ENCODE measurements around the gene LRRC46.

The LRRC46 gene

DNA sequence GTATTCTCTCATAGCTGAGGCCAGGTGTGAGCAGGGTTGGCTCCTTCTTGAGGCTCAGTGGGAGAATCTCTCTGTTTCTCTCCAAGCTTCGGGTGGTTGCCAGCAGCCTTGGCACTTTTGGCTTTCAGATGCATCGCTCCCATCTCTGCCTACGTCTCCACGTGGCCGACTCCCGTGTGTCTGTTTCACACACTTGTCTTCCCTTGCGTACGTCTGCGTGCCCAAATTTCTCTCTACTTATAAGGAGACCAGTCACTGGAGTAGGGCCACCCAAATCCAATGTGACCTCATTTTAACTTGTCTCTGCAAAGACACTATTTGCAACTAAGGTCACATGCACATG is 24.6 kb upstream of the LRRC46 start:
- no peak for DNase-seq (ENCODE audit: low read depth, low spot score)
- Histone ChIP-seq H3K36me3 (ENCODE audit: insufficient read depth, low read length) (no peaks in the 10 kb centered on the region), H3K9ac (ENCODE audit: insufficient read length) (no peak overlapping the region), H3K27ac (no peak overlapping the region), H3K9me3 (ENCODE audit: low read depth, low read length) (no peaks in the 10 kb centered on the region), H3K4me3 (no peak overlapping the region)
- TF ChIP-seq POLR2AphosphoS5 (IDR thresholded peaks at IDR 0.05; ENCODE audit: borderline replicate concordance, low read depth, low read length) (no peak), EZH2 (IDR thresholded peaks at IDR 0.05) (no peak), FOXP2 (optimal IDR thresholded peaks at IDR 0.05; ENCODE audit: control extremely low read depth, extremely low read length, insufficient read depth) (no peak)

DNA sequence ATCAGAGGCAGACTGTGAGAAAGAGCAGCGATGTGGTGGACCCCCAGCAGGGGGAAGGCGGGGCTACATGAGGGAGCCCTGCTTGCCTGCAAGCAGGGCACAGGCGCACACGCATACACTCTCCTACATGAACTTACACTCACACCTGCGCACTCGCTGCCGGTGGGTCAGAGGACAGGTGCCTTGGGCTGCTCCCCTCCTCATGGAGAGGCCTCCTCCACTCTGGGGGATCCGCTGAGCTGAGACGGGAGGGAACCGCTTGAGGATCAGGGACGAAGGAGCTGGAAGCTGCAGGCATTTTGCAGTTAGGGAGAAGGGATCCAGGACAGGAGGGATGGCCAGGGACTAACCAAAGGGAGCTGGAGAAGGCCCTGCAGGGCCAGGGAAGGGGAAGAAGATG is 24.0 kb upstream of the LRRC46 start:
- H3K27ac ChIP-seq: no peak overlapping the region

DNA sequence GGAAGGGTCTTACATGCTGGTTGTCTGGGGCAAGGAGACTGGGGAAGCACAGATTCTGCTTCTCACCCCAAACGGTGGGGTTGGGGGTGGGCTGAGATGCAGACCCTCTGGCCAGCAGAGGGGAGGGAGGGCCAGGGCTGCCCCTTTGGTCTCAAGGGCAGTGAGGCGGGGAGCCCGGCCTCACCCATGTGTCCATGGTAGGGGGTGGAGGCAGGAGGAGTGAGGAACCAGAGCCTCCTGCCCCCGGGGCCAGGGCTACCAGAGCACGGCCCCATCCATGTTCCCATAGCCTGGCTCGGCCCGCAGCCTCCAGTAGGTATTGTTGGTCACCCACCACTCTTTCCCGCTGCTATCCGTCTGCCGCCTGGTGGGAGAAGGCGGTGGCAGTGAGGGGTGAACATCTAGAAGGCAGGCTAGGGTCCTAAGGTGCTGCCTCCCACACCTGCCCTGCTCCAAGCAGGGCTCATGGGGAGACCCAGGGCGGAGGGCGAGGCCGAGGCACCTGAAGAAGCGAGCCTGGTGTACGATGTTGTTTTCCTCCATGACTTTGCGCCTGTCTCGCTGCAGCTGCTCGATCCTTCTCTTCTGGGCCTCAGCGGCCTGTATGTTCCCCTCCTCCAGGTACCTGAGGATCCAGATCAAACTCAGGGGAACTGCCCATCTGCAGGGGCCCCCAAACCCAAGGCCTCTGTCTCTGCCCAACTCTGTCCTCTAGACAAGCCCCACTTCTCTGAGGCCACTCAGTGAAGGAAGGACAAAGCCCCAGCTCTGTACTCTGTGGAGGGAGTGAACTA is 23.2 kb upstream of the LRRC46 start:
- H3K9ac ChIP-seq (ENCODE audit: insufficient read length): no peak overlapping the region
- H3K27ac ChIP-seq: no peak overlapping the region
- no peaks in the 10 kb centered on the region for H3K9me3 ChIP-seq (ENCODE audit: low read depth, low read length)
- DNase-seq (ENCODE audit: low read depth, low spot score): no peak
- TF ChIP-seq POLR2AphosphoS5 (IDR thresholded peaks at IDR 0.05; ENCODE audit: borderline replicate concordance, low read depth, low read length) (no peak), FOXP2 (optimal IDR thresholded peaks at IDR 0.05; ENCODE audit: control extremely low read depth, extremely low read length, insufficient read depth) (no peak), EZH2 (IDR thresholded peaks at IDR 0.05) (no peak)
- no peak overlapping the region for H3K4me3 ChIP-seq
- no peaks in the 10 kb centered on the region for H3K36me3 ChIP-seq (ENCODE audit: insufficient read depth, low read length)

More for the DNA sequence above, 24.0 kb upstream of the LRRC46 start:
- DNase-seq (ENCODE audit: low read depth, low spot score): no peak
- no peaks in the 10 kb centered on the region for H3K36me3 ChIP-seq (ENCODE audit: insufficient read depth, low read length)
- H3K9ac ChIP-seq (ENCODE audit: insufficient read length): no peak overlapping the region
- no peaks in the 10 kb centered on the region for H3K9me3 ChIP-seq (ENCODE audit: low read depth, low read length)
- TF ChIP-seq EZH2 (IDR thresholded peaks at IDR 0.05) (no peak), POLR2AphosphoS5 (IDR thresholded peaks at IDR 0.05; ENCODE audit: borderline replicate concordance, low read depth, low read length) (no peak), FOXP2 (optimal IDR thresholded peaks at IDR 0.05; ENCODE audit: control extremely low read depth, extremely low read length, insufficient read depth) (no peak)
- H3K4me3 ChIP-seq: no peak overlapping the region

DNA sequence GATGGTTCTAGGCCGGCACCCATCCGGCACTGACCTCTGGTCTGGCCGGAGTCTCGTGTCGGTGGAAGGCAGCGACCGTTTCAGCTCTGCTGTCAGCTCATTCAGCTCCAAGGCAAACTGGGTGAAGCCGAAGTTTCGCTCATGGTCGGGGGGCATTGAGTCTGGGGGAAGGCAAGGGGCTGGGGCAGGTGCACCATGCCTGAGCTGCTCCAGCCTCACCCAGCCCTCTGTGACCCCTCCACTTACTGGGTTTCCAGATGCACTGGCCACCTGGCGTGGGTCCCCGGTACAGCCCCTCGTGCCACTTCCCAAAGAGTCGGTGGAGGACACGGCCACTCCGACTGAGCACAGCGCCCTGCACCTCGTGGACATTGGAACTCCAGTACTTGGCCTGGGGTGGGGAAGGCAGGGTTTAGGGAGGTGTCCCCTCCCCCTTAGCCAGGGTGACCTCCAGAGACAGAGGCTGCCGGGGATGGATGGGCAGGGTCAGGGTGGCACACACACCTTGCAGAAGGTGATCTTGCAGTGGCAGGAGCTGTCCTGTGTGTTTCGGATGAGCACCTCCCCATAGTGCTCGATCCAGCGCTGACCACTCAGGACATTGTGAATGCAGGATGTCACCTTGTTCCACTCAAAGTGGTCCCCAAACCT is 22.5 kb upstream of the LRRC46 start:
- Histone ChIP-seq H3K4me3 (no peak overlapping the region), H3K27ac (no peak overlapping the region), H3K36me3 (ENCODE audit: insufficient read depth, low read length) (no peaks in the 10 kb centered on the region), H3K9ac (ENCODE audit: insufficient read length) (no peak overlapping the region), H3K9me3 (ENCODE audit: low read depth, low read length) (no peaks in the 10 kb centered on the region)
- DNase-seq (ENCODE audit: low read depth, low spot score): no peak
- TF ChIP-seq FOXP2 (optimal IDR thresholded peaks at IDR 0.05; ENCODE audit: control extremely low read depth, extremely low read length, insufficient read depth) (no peak), EZH2 (IDR thresholded peaks at IDR 0.05) (no peak), POLR2AphosphoS5 (IDR thresholded peaks at IDR 0.05; ENCODE audit: borderline replicate concordance, low read depth, low read length) (no peak)

DNA sequence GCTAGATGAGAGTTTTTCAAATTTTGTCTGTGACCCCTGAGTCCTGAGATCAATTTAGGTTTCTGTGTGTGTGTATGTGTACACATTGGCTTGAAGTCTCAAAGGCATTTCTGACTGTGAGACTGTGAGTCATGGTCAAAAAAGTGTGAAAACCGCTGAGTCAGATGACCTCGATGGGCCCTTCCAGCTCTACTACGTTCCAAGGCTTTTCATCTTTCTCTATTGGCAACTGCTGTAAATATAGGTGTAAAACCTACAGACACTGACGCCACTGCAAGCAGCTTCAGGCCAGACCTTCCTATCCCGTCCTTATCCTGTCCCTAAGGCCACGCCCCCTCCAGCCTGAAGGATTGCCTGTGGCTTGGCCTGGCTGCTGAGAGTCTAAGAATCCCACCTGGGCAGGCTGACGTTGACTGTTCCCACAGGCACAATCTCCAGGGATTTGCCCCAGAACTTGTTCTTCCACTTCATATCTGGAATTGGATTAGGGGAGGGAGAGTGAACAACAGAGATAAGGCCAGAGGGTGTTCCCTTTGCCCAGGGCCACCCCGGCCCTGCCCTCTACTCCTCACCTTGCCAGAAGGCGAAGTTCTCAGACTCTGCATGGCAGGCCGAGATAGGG is 21.2 kb upstream of the LRRC46 start:
- H3K9me3 ChIP-seq (ENCODE audit: low read depth, low read length): no peaks in the 10 kb centered on the region
- no peak for DNase-seq (ENCODE audit: low read depth, low spot score)
- no peak overlapping the region for H3K4me3 ChIP-seq
- no peaks in the 10 kb centered on the region for H3K36me3 ChIP-seq (ENCODE audit: insufficient read depth, low read length)
- no peak overlapping the region for H3K9ac ChIP-seq (ENCODE audit: insufficient read length)
- TF ChIP-seq POLR2AphosphoS5 (IDR thresholded peaks at IDR 0.05; ENCODE audit: borderline replicate concordance, low read depth, low read length) (no peak), EZH2 (IDR thresholded peaks at IDR 0.05) (no peak), FOXP2 (optimal IDR thresholded peaks at IDR 0.05; ENCODE audit: control extremely low read depth, extremely low read length, insufficient read depth) (no peak)
- no peak overlapping the region for H3K27ac ChIP-seq

DNA sequence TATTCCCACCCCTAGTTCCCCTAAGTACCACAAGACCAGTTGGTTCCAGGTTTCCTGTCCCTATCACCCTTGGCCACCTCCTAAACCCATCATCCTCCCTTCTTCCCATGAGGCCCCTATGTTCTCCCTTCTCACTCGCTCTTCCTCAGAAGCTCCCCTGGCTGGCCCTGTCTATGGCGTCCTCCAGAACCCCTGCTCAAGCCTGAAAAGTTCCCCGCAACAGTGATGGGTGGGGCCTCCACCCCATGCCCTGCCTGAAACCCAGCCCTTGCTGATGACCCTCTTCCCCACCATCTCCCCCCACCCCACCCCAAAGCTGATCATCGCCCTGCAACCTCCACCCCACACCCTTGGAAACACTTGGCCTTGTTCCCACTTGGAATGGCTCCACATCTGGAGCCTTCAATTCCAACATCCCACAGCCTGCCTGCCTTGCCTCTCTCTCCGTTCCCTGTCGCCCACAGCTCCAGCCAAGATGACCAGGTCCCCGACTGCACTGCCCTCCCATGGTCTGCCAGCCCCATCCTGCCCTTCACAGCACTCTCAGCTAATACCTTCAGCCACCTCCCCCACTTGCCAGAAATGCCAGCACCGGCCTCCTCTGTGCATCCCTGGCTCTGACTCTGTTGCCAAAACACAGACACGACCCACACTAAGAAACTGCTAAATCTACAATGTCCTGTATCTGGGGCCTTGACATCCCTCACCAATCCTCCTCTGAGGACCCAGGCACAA is 20.4 kb upstream of the LRRC46 start:
- Histone ChIP-seq H3K4me3 (no peak overlapping the region), H3K36me3 (ENCODE audit: insufficient read depth, low read length) (no peaks in the 10 kb centered on the region), H3K9me3 (ENCODE audit: low read depth, low read length) (no peaks in the 10 kb centered on the region), H3K27ac (no peak overlapping the region), H3K9ac (ENCODE audit: insufficient read length) (no peak overlapping the region)
- DNase-seq (ENCODE audit: low read depth, low spot score): no peak
- TF ChIP-seq EZH2 (IDR thresholded peaks at IDR 0.05) (no peak), POLR2AphosphoS5 (IDR thresholded peaks at IDR 0.05; ENCODE audit: borderline replicate concordance, low read depth, low read length) (no peak), FOXP2 (optimal IDR thresholded peaks at IDR 0.05; ENCODE audit: control extremely low read depth, extremely low read length, insufficient read depth) (no peak)

DNA sequence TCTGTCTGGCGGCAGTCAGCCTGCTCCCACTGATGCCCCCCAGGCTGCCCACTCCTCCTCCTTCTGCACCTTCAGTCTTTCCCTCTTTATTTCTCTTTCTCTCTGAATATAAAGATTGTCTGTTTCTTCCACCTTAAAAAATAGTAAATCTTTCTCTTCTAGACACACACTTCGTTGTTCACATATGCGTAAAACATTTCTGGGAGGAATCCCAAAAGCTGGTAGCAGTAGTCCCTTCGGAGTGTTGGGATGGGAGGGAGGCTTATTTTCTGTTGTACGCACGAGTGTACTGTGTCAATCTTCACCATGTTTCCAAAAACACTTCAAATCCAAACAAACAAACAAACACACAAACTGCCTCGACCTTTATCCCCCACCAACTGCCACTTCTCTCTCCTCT is 19.8 kb upstream of the LRRC46 start:
- DNase-seq (ENCODE audit: low read depth, low spot score): no peak
- TF ChIP-seq FOXP2 (optimal IDR thresholded peaks at IDR 0.05; ENCODE audit: control extremely low read depth, extremely low read length, insufficient read depth) (no peak), EZH2 (IDR thresholded peaks at IDR 0.05) (no peak), POLR2AphosphoS5 (IDR thresholded peaks at IDR 0.05; ENCODE audit: borderline replicate concordance, low read depth, low read length) (no peak)
- Histone ChIP-seq H3K27ac (no peak overlapping the region), H3K9me3 (ENCODE audit: low read depth, low read length) (no peaks in the 10 kb centered on the region), H3K4me3 (no peak overlapping the region), H3K9ac (ENCODE audit: insufficient read length) (no peak overlapping the region), H3K36me3 (ENCODE audit: insufficient read depth, low read length) (no peaks in the 10 kb centered on the region)
